HG03095 (cell line): Measurements from ENCODE around the gene SH3TC1.

Experiments
- ATAC-seq: cut with Tn5 transposase; IDR thresholded peaks from one replicate; pipeline ENCODE4 v1.9.1; 2021; ENCODE audit warnings: moderate library complexity; ENCODE audit not compliant: unreplicated experiment

Gene SH3TC1

GRCh38 chr4:8257854-8258253, 58.8 kb downstream of the SH3TC1 start:
- ATAC-seq, result no peak

DNA sequence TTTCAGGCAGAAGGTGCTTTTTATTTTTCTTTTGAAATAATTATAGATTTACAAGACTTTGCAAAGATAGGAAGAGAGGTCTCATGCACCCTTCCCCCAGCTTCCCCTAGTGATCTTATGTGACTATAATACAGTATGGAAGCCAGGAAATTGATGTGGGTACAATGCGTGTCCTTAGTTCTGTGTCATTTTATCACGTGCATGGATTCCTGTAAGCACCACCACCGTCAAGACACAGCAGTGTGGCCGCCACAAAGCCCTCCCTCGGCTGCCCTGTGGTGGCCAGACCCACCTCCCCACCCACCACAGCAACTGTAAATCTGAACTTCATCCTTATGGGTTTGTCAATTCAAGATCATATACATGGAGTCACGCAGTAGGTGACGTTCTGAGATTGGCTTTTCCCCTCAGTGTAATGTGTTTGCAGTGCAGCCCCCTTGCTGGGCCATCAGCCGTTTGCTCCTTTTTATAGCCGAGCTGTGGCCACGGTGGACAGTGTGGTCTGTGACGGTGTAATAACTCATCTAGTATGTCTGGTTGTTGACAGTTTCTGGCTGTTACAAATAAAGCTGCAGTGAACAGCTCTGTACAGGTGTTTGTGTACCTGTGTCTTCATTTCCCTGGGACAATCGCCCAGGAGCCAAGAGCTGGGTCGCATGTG, 59.6 kb downstream of the SH3TC1 start:
- ATAC-seq, result no peak

DNA sequence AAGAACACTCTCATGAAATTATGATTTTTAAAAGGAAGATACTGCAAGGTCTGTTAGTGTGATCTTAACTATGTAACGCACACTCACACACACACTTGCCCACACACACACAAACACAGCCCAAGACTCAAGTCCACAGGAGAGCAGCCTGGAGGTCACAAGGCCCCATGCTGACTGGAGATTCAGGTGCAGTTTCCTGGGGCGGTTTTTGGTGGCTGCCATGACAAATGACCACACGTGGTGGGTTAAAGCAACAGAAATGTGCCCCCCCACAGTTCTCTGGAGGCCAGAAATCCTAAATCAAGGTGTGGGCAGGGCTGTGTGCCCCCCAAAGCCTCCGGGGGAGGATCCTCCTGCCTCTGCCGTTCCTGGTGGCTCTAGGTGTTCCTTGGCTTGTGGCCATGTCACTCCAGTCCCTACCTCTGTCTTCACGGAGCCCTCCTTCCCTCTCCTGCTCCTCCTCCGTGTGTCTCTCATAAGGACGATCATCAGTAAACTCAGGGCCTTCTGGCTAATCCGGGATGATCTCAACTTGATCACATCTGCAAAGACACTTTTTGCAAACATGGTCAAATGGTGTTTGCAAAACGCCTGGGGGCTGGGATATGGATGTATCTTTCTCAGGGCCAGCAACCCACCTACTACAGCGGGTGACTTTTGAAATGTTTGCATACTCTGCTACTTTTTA, 60.8 kb downstream of the SH3TC1 start:
- ATAC-seq, result no peak

GRCh38 chr4:8260656-8261111, 61.6 kb downstream of the SH3TC1 start:
- no peak for ATAC-seq

DNA sequence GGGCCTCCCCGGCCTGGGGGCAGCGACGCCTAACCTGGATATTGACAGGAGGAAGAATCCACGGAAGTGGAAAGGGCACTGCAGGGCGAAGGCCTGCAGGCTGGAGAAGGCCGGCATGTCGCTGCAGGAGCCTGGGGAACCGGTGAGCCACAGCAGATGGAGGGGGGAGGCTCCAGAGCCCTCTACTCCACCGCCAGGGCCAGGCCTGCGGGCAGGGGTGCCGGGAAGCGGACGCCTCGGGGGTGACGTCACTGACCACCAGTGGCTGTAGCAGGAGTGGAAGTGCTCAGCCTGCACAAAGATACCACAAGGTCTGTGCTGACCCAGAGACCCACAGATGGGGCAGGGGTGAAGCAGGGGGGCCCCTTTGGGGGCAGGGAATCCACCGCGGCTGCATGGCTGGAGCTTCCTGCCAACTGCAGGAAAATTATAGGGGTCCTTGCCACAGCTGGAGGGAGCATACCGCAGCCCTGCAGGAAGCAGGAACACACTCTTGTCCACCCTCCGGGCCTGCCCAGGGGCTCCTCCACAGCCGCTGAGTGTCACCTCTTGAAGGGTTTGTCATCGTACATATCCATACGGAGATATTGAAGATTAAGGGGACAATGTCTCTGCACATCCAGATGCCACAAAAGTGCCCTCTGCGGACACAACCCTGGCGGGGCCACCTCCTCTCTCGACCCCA, 62.9 kb downstream of the SH3TC1 start:
- ATAC-seq, result no peak

DNA sequence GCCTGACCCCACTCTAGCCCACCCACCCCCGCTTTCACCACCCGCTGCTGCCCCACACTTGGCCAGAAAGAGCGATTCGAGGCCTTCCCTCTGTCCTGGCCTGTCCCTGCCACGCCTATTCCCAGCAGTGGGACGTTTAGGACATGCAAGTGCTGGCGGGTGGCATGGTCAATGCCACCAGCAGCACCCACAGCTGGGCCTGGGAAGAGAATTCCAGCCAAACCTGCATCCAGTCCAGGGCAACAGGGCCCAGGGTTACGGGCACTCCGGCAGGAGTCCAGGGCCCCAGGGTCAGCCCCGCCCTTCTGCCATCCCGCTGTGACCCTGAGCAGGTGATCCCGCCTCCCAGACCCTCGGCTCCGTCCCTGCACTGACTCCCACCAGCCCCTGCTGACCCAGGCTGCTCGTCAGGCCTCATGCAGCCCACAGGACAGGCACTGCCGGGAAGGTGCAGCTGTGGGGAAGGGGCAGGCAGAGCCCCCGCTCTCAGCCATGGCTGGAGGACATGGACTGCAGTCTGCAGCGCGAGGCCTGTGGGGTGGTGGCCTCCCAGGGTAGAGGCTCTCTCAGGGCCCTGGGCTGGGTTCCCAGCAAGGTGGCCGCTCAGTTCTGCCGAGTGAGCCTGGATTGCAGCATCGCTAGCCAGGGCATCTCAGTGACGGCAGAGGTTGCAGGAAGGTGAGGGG, 63.7 kb downstream of the SH3TC1 start:
- no peak for ATAC-seq

DNA sequence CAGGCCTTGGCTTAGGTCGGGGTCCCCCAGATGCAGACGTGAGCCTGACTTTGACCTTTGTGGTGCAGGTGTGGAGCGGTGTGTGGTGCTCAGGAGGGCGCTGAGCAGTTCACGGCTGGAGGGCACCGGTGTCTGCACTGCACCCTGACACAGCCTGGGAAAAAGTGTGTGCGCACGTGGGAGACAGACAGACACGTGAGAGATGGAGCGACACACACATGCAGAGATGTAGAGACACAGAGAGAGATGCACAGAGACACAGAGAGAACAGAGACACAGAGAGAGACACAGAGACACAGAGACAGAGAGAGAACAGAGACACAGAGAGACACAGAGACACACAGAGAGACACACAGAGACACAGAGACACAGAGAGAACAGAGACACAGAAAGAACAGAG, 64.3 kb downstream of the SH3TC1 start:
- ATAC-seq, result no peak

DNA sequence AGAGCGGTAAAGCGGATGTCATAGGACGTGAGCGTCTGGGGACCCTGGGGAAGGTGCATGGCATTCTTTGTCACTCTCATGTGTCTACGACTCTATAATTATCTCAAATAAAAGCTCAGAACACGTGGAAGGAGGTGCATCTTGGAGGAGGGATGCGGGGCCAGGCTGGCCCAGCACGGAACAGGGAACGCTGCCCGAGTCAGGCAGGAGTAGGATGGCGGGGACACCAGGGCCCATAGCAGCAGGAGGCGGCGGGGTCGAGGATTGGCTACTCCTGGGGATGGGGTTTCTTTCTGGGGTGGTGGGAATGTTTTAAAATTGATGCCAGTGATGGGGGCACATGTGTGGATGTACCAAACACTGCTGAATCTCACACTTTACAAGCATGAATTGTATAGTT, 65.0 kb downstream of the SH3TC1 start:
- ATAC-seq, result no peak

DNA sequence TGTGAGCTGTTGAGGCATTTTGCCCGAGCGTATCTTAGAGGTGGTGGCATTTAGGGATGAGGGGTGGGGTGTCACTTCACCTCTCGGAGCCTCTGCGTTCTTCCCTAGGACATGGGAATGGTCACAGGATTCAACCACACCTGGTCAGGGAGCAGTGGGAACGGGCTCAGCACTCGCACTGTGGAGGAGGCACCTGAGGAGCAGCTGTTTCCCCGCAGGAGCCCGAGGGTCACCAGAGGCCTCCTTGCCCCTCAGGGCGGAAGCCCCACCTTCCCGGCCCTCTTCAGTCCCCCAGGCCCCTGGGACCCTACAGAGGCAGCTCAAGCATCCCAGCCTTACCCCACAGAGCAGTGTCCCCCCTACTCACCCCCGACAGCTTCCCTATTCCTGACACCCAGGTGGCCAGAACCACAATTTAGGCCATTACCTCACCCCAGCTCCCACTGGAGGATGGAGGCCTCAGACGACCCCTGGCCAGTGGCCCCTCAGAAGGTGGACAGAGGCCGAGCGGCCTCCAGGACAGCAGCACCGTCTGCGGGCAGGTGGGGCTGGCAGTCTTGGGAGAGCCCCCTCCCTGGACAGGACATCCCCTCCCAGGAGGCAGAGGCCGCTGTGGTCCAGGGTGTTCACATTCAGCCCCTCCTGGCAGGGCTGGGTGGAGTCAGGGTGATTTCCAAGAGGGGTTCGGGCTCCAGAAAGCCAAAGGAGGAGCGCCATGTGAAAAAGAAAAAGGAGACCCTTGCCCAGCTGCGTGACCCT, 66.3 kb downstream of the SH3TC1 start:
- no peak for ATAC-seq

DNA sequence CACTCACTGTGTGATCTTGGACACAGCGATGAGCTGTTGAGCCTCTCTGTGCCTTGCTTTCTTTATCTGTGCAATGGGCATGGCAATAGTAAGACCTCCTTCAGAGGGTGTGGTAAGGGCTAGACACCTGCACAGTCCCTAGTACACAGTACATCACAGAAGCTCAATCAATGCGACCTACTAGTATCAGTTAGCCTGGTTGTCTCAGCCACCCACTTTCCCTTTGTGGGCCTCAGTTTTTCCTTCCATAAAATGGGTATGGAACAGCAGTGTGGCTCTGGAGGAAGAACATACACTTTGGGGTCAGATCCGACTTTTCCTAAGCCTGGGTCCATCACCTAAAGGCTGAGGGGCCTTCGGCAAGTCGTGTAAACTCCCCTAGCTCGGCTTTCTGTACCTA, 67.0 kb downstream of the SH3TC1 start:
- ATAC-seq, result no peak

- no peak for ATAC-seq
Observed at GRCh38 chr4:8266508-8266907, 67.4 kb downstream of the SH3TC1 start.

GRCh38 chr4:8267077-8267476, 68.0 kb downstream of the SH3TC1 start:
- ATAC-seq, result no peak

DNA sequence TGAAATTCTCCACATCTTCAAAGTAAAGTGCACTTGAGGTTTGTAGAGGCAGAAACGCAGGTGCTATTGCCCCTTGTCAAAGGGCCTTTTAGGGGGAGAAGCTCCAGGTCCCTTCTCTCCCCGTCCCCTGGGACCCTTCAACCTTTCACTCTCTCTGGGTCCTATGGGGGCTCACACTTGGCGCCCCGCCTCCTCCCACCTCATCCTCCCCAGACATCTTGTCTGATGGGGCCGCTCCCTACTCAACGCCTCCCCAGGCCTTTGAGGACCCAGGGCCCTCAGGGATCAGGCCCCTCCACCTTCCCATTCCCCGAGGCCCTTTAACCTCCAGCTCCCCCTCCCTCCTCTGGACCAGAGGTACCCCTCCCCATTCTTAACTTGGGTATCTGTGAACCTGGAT, 69.1 kb downstream of the SH3TC1 start:
- ATAC-seq, result no peak

- no peak for ATAC-seq
Observed at GRCh38 chr4:8268901-8269534, 69.9 kb downstream of the SH3TC1 start.

- ATAC-seq, result no peak
Observed at GRCh38 chr4:8269535-8270417, 70.7 kb downstream of the SH3TC1 start, which contains the start of gene HTRA3. Gene HTRA3 (plus strand): TSS chr4:8269754. CDS start chr4:8269969, 215 bp downstream.

DNA sequence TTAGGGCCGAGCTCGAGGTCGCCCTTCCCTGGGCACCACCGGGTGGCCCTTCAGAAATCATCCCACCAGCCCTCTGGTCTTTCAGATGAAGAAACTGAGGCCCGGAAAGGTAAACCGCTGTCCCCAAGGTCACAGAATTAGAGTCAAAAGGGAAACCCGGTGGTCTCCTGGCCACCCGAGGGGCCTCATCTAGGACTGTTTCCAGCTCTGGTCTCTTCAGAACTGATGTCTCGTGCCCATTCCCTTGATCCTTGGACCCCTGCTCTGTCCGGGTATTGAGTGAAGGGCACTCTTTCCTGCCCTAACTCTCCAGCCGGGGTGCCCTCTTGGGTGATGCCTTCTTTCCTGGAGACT, 71.3 kb downstream of the SH3TC1 start:
- ATAC-seq, result no peak

DNA sequence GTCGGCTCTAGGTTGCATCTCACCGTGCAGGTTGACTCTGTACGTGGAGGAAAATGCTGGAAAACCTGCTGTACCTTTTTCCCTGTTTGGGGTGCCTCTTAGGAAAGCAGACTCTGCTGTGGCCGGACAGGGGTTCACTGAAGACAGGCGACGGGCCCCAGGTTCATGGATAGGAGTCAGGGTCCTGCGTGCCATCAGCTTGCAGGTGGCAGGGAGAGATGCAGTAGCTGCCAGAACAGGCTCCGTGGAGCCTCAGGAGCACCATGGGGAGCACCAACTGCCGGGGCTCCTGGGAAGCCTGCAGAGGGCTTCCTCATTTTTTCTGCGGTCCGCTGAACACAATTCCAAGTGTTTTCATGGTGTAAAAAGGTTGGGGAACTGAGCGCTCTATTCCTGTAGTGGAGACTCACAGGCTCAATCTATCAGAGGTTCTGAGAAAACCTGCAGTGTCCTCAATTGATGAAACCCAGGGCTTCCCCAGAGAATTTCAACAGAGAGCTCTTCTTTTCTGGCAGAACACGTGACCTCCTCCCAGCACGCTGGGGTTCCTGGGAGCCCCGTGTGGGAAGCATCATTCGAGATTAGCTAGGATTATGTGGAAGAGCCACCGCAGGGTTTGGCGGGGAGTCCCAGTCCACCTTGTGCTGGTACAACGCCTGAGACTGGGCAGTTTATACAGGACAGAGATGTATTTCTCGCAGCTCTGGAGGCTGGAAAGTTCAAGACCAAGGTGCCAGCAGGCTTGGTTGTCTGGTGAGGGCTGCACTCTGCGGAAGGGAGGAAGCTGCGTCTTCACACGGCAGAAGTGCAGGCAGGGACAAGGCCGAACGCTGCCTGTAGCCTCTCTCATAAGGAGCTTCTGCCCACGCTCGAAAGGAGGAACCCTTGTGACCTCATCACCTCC, 72.1 kb downstream of the SH3TC1 start:
- ATAC-seq, result no peak

DNA sequence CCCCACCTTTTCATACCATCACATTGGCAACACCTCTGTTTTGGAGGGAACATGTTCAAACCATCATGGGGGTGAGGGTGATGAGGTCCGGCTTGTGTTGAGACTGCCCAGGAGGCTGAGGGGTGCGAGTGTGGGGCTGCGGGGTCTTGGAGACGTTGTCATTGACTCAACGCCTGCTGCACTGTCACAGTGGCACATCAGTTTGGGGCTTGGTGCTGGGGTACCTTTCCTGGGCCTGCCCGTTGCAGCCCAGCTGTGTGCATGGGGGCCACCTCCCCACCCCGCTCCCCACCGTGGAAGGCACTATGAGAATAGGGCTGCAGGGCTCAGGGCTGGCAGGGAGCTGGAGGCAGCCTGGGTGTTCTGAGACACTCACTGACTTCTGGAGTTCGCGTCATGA, 72.7 kb downstream of the SH3TC1 start:
- no peak for ATAC-seq
